PFSK-1 (cell line): ENCODE data around the gene PTMS.

Source experiments
- FOXP2 ChIP-seq: optimal IDR thresholded peaks from 2 replicates; pipeline ENCODE3; 2011; ENCODE audit warnings: borderline replicate concordance, control low read depth, inconsistent platforms; ENCODE audit not compliant: insufficient read depth; ENCODE audit errors: extremely low read length, extremely low read depth
- POLR2AphosphoS5 ChIP-seq: IDR thresholded peaks from 2 replicates; pipeline ENCODE4 v1.6.1; 2012; ENCODE audit warnings: low read depth, mild to moderate bottlenecking, control low read depth, low read length, moderate library complexity
- SIN3A ChIP-seq: IDR thresholded peaks from 2 replicates; pipeline ENCODE4 v1.6.1; 2012; ENCODE audit warnings: mild to moderate bottlenecking, low read length, moderate library complexity, borderline replicate concordance; ENCODE audit not compliant: insufficient read depth
- TAF1 ChIP-seq: IDR thresholded peaks from 2 replicates; pipeline ENCODE4 v1.6.1; 2012; ENCODE audit warnings: low read length, control low read depth, borderline replicate concordance; ENCODE audit not compliant: insufficient read depth
- TF ChIP-seq, protein P1 (sequence below), 2 experiments: IDR thresholded peaks; 2 replicates each; pipeline versions ENCODE4 v1.6.1 to v1.8.0; 2011 to 2012; ENCODE audit warnings: low read depth in 2 of 2, low read length in 2 of 2, control low read depth in 1 of 2, inconsistent platforms in 1 of 2, mild to moderate bottlenecking in 1 of 2, moderate library complexity in 1 of 2; ENCODE audit not compliant: insufficient read depth in 1 of 2

PTMS gene

GRCh38 chr12:6796576-6796975, 30.4 kb downstream of the PTMS start:
- no peak for TF ChIP-seq FOXP2
- TF ChIP-seq POLR2AphosphoS5, result no peak
- TF ChIP-seq TAF1, result no peak
- TF ChIP-seq, protein P1, sequence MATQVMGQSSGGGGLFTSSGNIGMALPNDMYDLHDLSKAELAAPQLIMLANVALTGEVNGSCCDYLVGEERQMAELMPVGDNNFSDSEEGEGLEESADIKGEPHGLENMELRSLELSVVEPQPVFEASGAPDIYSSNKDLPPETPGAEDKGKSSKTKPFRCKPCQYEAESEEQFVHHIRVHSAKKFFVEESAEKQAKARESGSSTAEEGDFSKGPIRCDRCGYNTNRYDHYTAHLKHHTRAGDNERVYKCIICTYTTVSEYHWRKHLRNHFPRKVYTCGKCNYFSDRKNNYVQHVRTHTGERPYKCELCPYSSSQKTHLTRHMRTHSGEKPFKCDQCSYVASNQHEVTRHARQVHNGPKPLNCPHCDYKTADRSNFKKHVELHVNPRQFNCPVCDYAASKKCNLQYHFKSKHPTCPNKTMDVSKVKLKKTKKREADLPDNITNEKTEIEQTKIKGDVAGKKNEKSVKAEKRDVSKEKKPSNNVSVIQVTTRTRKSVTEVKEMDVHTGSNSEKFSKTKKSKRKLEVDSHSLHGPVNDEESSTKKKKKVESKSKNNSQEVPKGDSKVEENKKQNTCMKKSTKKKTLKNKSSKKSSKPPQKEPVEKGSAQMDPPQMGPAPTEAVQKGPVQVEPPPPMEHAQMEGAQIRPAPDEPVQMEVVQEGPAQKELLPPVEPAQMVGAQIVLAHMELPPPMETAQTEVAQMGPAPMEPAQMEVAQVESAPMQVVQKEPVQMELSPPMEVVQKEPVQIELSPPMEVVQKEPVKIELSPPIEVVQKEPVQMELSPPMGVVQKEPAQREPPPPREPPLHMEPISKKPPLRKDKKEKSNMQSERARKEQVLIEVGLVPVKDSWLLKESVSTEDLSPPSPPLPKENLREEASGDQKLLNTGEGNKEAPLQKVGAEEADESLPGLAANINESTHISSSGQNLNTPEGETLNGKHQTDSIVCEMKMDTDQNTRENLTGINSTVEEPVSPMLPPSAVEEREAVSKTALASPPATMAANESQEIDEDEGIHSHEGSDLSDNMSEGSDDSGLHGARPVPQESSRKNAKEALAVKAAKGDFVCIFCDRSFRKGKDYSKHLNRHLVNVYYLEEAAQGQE (IDR thresholded peaks at IDR 0.05; ENCODE audit: insufficient read depth in 1 of 2, low read depth in 2 of 2, low read length in 2 of 2), result no peak

GRCh38 chr12:6799147-6799546, 33.0 kb downstream of the PTMS start:
- TF ChIP-seq SIN3A, result no peak
- TF ChIP-seq, protein P1 (IDR thresholded peaks at IDR 0.05; ENCODE audit: insufficient read depth in 1 of 2, low read depth in 2 of 2, low read length in 2 of 2), result no peak

- no peak for TF ChIP-seq FOXP2
- no peak for TF ChIP-seq SIN3A
- TF ChIP-seq POLR2AphosphoS5, result no peak
- no peak for TF ChIP-seq TAF1
- TF ChIP-seq, protein P1 (IDR thresholded peaks at IDR 0.05; ENCODE audit: insufficient read depth in 1 of 2, low read depth in 2 of 2, low read length in 2 of 2), result no peak
Observed at GRCh38 chr12:6807170-6807569, 41.0 kb downstream of the PTMS start.

GRCh38 chr12:6809056-6809455, 42.9 kb downstream of the PTMS start:
- TF ChIP-seq FOXP2 (no peak), TAF1 (no peak), SIN3A (no peak), POLR2AphosphoS5 (no peak)
- TF ChIP-seq, protein P1 (IDR thresholded peaks at IDR 0.05; ENCODE audit: insufficient read depth in 1 of 2, low read depth in 2 of 2, low read length in 2 of 2), result no peak

GRCh38 chr12:6810758-6811157, 44.6 kb downstream of the PTMS start:
- TF ChIP-seq POLR2AphosphoS5 (no peak), TAF1 (no peak), FOXP2 (no peak), SIN3A (no peak)
- TF ChIP-seq, protein P1 (IDR thresholded peaks at IDR 0.05; ENCODE audit: insufficient read depth in 1 of 2, low read depth in 2 of 2, low read length in 2 of 2), result no peak
